OCI-LY1 (cell line): ENCODE results near the gene GPR139.

ENCODE experiments used
- H2AFZ ChIP-seq: fragments of 200-600 bp; sonication (generic), shearing (Covaris generic); 2 replicates; pipeline ENCODE4 v1.6.0; 2014; ENCODE audit warnings: antibody characterized with exemption, mild to moderate bottlenecking, low read length
- H3F3A ChIP-seq: fragments of 200-600 bp; sonication (generic), shearing (Covaris generic); 2 replicates; pipeline ENCODE4 v1.6.0; 2014; ENCODE audit warnings: mild to moderate bottlenecking, antibody characterized with exemption, low read length, moderate library complexity; ENCODE audit not compliant: insufficient read depth
- H3K27ac ChIP-seq: fragments of 200-600 bp; sonication (generic); 2 replicates; pipeline ENCODE4 v1.5.1; 2014; ENCODE audit warnings: low read length, mixed run types, mild to moderate bottlenecking, low read depth; ENCODE audit not compliant: poor library complexity, severe bottlenecking
- H3K27me3 ChIP-seq: fragments of 200-600 bp; sonication (generic); 2 replicates; pipeline ENCODE4 v1.6.0; 2014; ENCODE audit warnings: antibody characterized with exemption, mild to moderate bottlenecking, low read length, moderate library complexity; ENCODE audit not compliant: insufficient read depth
- H3K36me3 ChIP-seq: fragments of 200-600 bp; sonication (generic); 2 replicates; pipeline ENCODE4 v1.6.1; 2014; ENCODE audit warnings: mild to moderate bottlenecking, antibody characterized with exemption, low read length, moderate library complexity, mixed read lengths; ENCODE audit not compliant: insufficient read depth
- H3K4me1 ChIP-seq: fragments of 200-600 bp; sonication (generic); 2 replicates; pipeline ENCODE4 v1.5.1; 2014; ENCODE audit warnings: mild to moderate bottlenecking, low read length, moderate library complexity; ENCODE audit not compliant: insufficient read depth, severe bottlenecking
- H3K4me2 ChIP-seq: fragments of 200-600 bp; sonication (generic), shearing (Covaris generic); 2 replicates; pipeline ENCODE4 v1.6.1; 2014; ENCODE audit warnings: low read length
- H3K4me3 ChIP-seq: fragments of 200-600 bp; sonication (generic); 2 replicates; pipeline ENCODE4 v1.5.1; 2014; ENCODE audit warnings: low read length, low read depth, mild to moderate bottlenecking, mixed read lengths; ENCODE audit not compliant: poor library complexity, severe bottlenecking
- H3K79me2 ChIP-seq: fragments of 200-600 bp; shearing (Covaris generic); 2 replicates; pipeline ENCODE4 v1.6.1; 2016; ENCODE audit warnings: mixed run types, low read length, mixed read lengths; ENCODE audit not compliant: insufficient read depth
- H3K9ac ChIP-seq: fragments of 200-600 bp; sonication (generic), shearing (Covaris generic); 2 replicates; pipeline ENCODE4 v1.6.1; 2014; ENCODE audit warnings: mild to moderate bottlenecking, low read length, mixed read lengths
- H3K9me2 ChIP-seq: fragments of 200-600 bp; sonication (generic), shearing (Covaris generic); 2 replicates; pipeline ENCODE4 v1.6.1; 2014; ENCODE audit warnings: low read depth, mild to moderate bottlenecking, low read length, mixed read lengths
- H3K9me3 ChIP-seq: fragments of 200-600 bp; shearing (Covaris generic); 2 replicates; pipeline ENCODE4 v1.6.1; 2014; ENCODE audit warnings: low read length, mixed read lengths
- H4K20me1 ChIP-seq: fragments of 200-600 bp; sonication (generic), shearing (Covaris generic); 2 replicates; pipeline ENCODE4 v1.6.0; 2016; ENCODE audit warnings: mild to moderate bottlenecking, low read length; ENCODE audit not compliant: insufficient read depth
- EZH2 ChIP-seq: fragments of 200-600 bp; sonication (generic), shearing (Covaris generic); IDR thresholded peaks from 2 replicates; pipeline ENCODE4 v1.8.0; 2017; ENCODE audit warnings: borderline replicate concordance, mixed run types, mild to moderate bottlenecking, antibody characterized with exemption, low read length, moderate library complexity, mixed read lengths
- TF ChIP-seq, protein P1 (sequence below): fragments of 200-600 bp; sonication (generic), shearing (Covaris generic); IDR thresholded peaks from 2 replicates; pipeline ENCODE4 v1.5.1; 2017; ENCODE audit warnings: mild to moderate bottlenecking, antibody characterized with exemption, low read length, moderate library complexity, mixed read lengths

GPR139 gene

DNA sequence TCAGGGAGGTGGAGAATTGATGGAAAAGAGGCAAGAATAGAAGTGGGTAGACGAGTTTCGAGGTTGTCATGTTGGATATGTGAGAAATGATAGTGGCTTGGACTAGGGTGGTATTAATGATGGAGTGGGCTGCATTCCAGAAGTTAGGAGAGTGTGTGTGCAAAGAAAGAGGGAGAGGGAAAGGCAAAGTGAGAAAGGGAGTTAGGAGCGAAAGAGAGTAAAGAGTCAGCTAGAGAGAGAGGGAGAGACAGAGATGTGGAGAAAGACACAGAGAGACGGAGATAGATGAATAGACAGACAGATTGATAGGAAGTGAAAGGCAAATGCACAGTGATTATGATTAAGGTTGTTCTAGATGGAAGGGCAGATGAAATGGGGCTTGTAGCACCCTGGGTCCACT is 5.4 kb upstream of the GPR139 start:
- Histone ChIP-seq H3K4me1 (no peaks in the 10 kb centered on the region), H3F3A (no peaks in the 10 kb centered on the region), H2AFZ (no peak overlapping the region), H3K9me2 (no peaks in the 10 kb centered on the region), H3K79me2 (no peaks in the 10 kb centered on the region), H3K27ac (no peak overlapping the region), H3K9me3 (no peaks in the 10 kb centered on the region), H3K36me3 (no peaks in the 10 kb centered on the region), H3K4me3 (no peak overlapping the region), H3K4me2 (no peak overlapping the region), H3K27me3 (no peaks in the 10 kb centered on the region), H4K20me1 (no peaks in the 10 kb centered on the region), H3K9ac (no peak overlapping the region)
- no peak for TF ChIP-seq EZH2
- TF ChIP-seq, protein P1, sequence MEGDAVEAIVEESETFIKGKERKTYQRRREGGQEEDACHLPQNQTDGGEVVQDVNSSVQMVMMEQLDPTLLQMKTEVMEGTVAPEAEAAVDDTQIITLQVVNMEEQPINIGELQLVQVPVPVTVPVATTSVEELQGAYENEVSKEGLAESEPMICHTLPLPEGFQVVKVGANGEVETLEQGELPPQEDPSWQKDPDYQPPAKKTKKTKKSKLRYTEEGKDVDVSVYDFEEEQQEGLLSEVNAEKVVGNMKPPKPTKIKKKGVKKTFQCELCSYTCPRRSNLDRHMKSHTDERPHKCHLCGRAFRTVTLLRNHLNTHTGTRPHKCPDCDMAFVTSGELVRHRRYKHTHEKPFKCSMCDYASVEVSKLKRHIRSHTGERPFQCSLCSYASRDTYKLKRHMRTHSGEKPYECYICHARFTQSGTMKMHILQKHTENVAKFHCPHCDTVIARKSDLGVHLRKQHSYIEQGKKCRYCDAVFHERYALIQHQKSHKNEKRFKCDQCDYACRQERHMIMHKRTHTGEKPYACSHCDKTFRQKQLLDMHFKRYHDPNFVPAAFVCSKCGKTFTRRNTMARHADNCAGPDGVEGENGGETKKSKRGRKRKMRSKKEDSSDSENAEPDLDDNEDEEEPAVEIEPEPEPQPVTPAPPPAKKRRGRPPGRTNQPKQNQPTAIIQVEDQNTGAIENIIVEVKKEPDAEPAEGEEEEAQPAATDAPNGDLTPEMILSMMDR = no peak

DNA sequence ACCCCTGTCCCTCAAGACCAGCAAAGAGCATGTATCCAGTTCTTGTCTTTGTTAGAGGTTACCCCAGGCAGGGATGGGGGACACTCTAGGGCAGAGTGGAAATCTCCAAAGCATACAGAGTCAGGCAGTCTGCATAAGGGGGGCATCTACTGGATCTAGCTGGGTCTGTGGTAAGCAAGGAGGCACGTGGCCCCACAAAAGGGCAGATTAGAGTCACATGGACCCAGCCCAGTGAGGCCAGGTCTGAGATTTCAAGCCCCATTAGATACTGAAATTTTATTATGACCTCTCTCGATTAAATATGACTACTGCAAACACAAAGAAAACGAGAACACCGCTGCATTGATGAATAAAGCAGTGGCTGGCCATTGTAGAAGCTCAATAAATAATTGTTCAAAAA is 1.6 kb upstream of the GPR139 start:
- Histone ChIP-seq H3F3A (no peaks in the 10 kb centered on the region), H3K4me3 (no peak overlapping the region), H3K4me2 (no peak overlapping the region), H3K9me2 (no peaks in the 10 kb centered on the region), H2AFZ (no peak overlapping the region), H3K36me3 (no peaks in the 10 kb centered on the region), H3K27ac (no peak overlapping the region), H3K79me2 (no peaks in the 10 kb centered on the region), H3K4me1 (no peaks in the 10 kb centered on the region), H3K9me3 (no peaks in the 10 kb centered on the region), H3K27me3 (no peaks in the 10 kb centered on the region), H3K9ac (no peak overlapping the region), H4K20me1 (no peaks in the 10 kb centered on the region)
- no peak for TF ChIP-seq EZH2
- TF ChIP-seq, protein P1 = no peak

DNA sequence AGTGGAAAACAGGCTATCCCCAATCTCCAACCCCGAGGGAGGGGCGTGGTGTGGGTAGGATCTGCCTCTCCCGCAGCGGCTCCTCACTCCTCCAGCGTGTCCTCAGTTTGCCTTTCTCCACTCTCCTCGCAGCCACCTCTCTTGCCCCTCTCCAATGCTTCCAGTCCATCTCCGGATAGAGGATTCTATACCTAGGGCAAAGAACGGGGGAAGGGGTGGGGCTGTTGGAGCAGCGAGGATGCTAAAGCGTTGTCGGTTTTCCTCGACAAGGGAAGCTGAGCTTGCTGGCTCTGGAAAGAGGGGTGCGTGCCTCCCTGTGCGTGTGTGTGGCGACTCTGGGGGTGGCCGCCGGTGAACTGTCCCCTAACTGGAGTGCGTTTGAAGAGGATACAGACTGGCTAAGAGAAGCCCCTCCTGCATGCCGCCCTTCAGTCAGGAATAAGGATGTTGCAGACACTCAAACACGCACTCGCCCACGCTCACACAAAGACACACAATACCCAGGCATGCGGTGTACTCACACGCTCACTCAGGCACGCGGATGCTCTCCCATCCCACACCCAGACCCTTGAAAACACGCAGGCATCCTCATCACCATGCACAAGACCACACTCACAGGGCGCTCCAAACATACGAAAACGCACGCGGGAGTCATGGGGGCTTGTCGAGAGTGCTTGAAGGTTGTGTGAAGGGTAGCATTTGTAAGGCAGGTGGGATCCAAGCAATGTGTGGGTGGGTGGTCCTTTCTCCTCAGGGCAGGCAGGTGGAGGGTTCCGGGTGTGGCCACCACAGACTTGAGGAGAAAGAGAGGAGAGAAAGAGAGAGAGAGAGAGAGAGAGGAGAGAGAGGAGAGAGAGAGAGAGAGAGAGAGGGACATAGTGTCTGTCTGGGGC is 655 bp upstream of the GPR139 start:
- H2AFZ ChIP-seq = no peak overlapping the region
- H3K4me1 ChIP-seq = no peaks in the 10 kb centered on the region
- H3K4me2 ChIP-seq = no peak overlapping the region
- H3K9ac ChIP-seq = no peak overlapping the region
- no peaks in the 10 kb centered on the region for H3K36me3 ChIP-seq
- H4K20me1 ChIP-seq = no peaks in the 10 kb centered on the region
- no peak for TF ChIP-seq EZH2
- TF ChIP-seq, protein P1 = no peak
- H3K4me3 ChIP-seq = no peak overlapping the region
- H3K9me3 ChIP-seq = no peaks in the 10 kb centered on the region
- H3K27me3 ChIP-seq = no peaks in the 10 kb centered on the region
- no peaks in the 10 kb centered on the region for H3K79me2 ChIP-seq
- no peak overlapping the region for H3K27ac ChIP-seq
- no peaks in the 10 kb centered on the region for H3K9me2 ChIP-seq
- H3F3A ChIP-seq = no peaks in the 10 kb centered on the region
